ENCODE data around the gene MLXIPL. TPM values are rescaled to one million over a fixed set of nuclear protein-coding genes. Genes with fewer than 3 reads are reported as not detected.

MLXIPL gene
- total and polyA plus RNA-seq, 4 donors: 50.3 to 384 (median 232) TPM

DNA sequence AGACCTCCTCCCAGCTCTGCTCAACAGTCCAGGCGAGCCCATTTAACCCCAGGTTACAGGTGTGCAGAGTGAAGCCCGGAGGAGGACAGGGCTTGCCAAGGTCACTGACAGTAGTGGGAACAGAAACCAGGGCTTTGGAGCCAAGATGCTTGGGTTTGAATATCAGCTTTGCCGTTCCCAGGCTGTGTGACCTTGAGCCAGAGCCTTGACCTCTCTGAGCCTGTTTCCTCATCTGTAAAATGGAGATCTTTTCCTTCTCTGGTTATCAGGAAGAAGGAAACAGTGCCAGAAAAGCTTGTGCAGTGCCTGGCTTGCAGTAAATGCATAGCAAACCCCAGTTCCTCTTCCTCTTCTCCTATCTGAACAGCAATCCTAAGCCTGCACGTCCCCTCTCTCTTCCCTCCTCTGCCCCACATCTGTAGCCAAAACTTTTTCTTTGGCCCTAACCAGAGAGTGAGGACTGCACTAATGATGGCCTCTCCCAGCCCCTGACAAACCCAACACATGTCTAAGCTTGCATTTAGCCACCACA lies 21.4 kb upstream of the MLXIPL start:
- no peak for DNase-seq (ENCODE audit: low spot score)
- Histone ChIP-seq H3K36me3 (ENCODE audit: control insufficient read depth in 4 of 4, insufficient read depth in 3 of 4, low read depth in 1 of 4, low read length in 3 of 4) (no peaks in the 10 kb centered on the region), H3K9ac (ENCODE audit: low read depth in 1 of 2, low read length in 2 of 2) (no peak overlapping the region), H3K9me3 (ENCODE audit: control insufficient read depth in 4 of 4, low read length in 3 of 4) (peaks cover 0 to 2% (median 1%) of the 10 kb centered on the region in 4 donors), H3K27ac (ENCODE audit: low read depth in 1 of 2, low read length in 2 of 2) (no peak overlapping the region), H3K4me3 (ENCODE audit: low read depth in 1 of 3, low read length in 3 of 3) (no peak overlapping the region), H3K4me1 (ENCODE audit: control insufficient read depth in 4 of 4, insufficient read depth in 4 of 4, low read length in 3 of 4) (peaks cover 2 to 30% (median 22%) of the 10 kb centered on the region in 4 donors), H3K27me3 (ENCODE audit: control insufficient read depth in 4 of 4, insufficient read depth in 4 of 4, low read length in 3 of 4) (no peaks in the 10 kb centered on the region)
- TF ChIP-seq RAD21 (IDR thresholded peaks at IDR 0.05) (no peak), FOXA1 (IDR thresholded peaks at IDR 0.05) (no peak), HNF4G (IDR thresholded peaks at IDR 0.05) (no peak)
- 40% methylated on average over 4 of the region's 4 CpGs for WGBS

DNA sequence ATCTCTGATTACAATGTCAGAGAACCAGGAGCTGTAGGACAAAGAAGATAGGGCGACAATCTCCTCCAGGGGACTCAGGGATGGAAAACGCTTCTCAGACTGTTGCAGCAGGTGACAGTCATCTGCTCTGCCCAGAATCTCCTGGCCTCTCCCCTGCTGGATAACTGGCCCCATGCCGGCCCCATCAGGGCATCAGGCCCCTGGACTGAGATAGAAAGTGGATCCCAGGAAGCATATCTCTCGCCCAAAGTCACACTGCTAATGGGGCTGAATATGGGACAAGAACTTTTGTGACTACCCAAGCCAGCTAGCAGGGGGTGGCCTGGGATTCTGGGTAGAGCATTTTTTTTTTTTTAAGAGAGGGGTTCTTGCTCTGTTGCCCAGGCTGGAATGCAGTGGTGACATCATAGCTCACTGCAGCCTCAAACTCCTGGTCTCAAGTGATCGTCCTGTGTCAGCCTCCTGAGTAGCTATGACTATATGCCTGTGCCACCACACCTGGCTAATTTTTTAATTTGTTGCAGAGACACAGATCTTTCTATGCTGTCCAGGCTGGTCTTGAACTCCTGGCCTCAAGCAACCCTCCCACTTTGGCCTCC lies 20.5 kb upstream of the MLXIPL start:
- Histone ChIP-seq H3K4me3 (ENCODE audit: low read depth in 1 of 3, low read length in 3 of 3) (no peak overlapping the region), H3K27ac (ENCODE audit: low read depth in 1 of 2, low read length in 2 of 2) (no peak overlapping the region), H3K27me3 (ENCODE audit: control insufficient read depth in 4 of 4, insufficient read depth in 4 of 4, low read length in 3 of 4) (no peaks in the 10 kb centered on the region), H3K36me3 (ENCODE audit: control insufficient read depth in 4 of 4, insufficient read depth in 3 of 4, low read depth in 1 of 4, low read length in 3 of 4) (no peaks in the 10 kb centered on the region), H3K9me3 (ENCODE audit: control insufficient read depth in 4 of 4, low read length in 3 of 4) (peaks cover 0 to 2% (median 1%) of the 10 kb centered on the region in 4 donors), H3K4me1 (ENCODE audit: control insufficient read depth in 4 of 4, insufficient read depth in 4 of 4, low read length in 3 of 4) (peaks cover 2 to 30% (median 22%) of the 10 kb centered on the region in 4 donors), H3K9ac (ENCODE audit: low read depth in 1 of 2, low read length in 2 of 2) (no peak overlapping the region)
- DNase-seq (ENCODE audit: low spot score): no peak
- WGBS: 80% methylated on average over 5 of the region's 5 CpGs
- TF ChIP-seq TAF1 (conservative IDR thresholded peaks at IDR 0.05) (no peak), JUND (IDR thresholded peaks at IDR 0.05) (no peak), HNF4G (IDR thresholded peaks at IDR 0.05) (no peak), MAX (IDR thresholded peaks at IDR 0.05) (no peak), CTCF (IDR thresholded peaks at IDR 0.05; ENCODE audit: low read depth, low read length, missing input control) (no peak), RAD21 (IDR thresholded peaks at IDR 0.05) (no peak), YY1 (IDR thresholded peaks at IDR 0.05) (no peak), EGR1 (IDR thresholded peaks at IDR 0.05; ENCODE audit: low read depth in 2 of 2) (no peak)
- TF ChIP-seq, protein P1, sequence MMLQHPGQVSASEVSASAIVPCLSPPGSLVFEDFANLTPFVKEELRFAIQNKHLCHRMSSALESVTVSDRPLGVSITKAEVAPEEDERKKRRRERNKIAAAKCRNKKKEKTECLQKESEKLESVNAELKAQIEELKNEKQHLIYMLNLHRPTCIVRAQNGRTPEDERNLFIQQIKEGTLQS (IDR thresholded peaks at IDR 0.05): no peak

- Histone ChIP-seq H3K27ac (ENCODE audit: low read depth in 1 of 2, low read length in 2 of 2) (no peak overlapping the region), H3K36me3 (ENCODE audit: control insufficient read depth in 4 of 4, insufficient read depth in 3 of 4, low read depth in 1 of 4, low read length in 3 of 4) (no peaks in the 10 kb centered on the region), H3K4me3 (ENCODE audit: low read depth in 1 of 3, low read length in 3 of 3) (no peak overlapping the region), H3K27me3 (ENCODE audit: control insufficient read depth in 4 of 4, insufficient read depth in 4 of 4, low read length in 3 of 4) (no peaks in the 10 kb centered on the region), H3K9me3 (ENCODE audit: control insufficient read depth in 4 of 4, low read length in 3 of 4) (peaks cover 0 to 2% (median 1%) of the 10 kb centered on the region in 4 donors), H3K9ac (ENCODE audit: low read depth in 1 of 2, low read length in 2 of 2) (no peak overlapping the region), H3K4me1 (ENCODE audit: control insufficient read depth in 4 of 4, insufficient read depth in 4 of 4, low read length in 3 of 4) (peaks cover 2 to 25% (median 20%) of the 10 kb centered on the region in 4 donors)
- WGBS: 87% methylated on average over 2 of the region's 2 CpGs
- no peak for DNase-seq (ENCODE audit: low spot score)
- TF ChIP-seq FOXA1 (IDR thresholded peaks at IDR 0.05) (no peak), NR2F2 (IDR thresholded peaks at IDR 0.05) (no peak), FOXA2 (IDR thresholded peaks at IDR 0.05) (no peak), MAX (IDR thresholded peaks at IDR 0.05) (no peak), RAD21 (IDR thresholded peaks at IDR 0.05) (no peak), CTCF (IDR thresholded peaks at IDR 0.05; ENCODE audit: low read depth, low read length, missing input control) (no peak), EGR1 (IDR thresholded peaks at IDR 0.05; ENCODE audit: low read depth in 2 of 2) (no peak), JUND (IDR thresholded peaks at IDR 0.05) (no peak), TAF1 (conservative IDR thresholded peaks at IDR 0.05) (no peak), HNF4A (conservative IDR thresholded peaks at IDR 0.05) (no peak), YY1 (IDR thresholded peaks at IDR 0.05) (no peak), SP1 (IDR thresholded peaks at IDR 0.05) (no peak)
- TF ChIP-seq, protein P2, sequence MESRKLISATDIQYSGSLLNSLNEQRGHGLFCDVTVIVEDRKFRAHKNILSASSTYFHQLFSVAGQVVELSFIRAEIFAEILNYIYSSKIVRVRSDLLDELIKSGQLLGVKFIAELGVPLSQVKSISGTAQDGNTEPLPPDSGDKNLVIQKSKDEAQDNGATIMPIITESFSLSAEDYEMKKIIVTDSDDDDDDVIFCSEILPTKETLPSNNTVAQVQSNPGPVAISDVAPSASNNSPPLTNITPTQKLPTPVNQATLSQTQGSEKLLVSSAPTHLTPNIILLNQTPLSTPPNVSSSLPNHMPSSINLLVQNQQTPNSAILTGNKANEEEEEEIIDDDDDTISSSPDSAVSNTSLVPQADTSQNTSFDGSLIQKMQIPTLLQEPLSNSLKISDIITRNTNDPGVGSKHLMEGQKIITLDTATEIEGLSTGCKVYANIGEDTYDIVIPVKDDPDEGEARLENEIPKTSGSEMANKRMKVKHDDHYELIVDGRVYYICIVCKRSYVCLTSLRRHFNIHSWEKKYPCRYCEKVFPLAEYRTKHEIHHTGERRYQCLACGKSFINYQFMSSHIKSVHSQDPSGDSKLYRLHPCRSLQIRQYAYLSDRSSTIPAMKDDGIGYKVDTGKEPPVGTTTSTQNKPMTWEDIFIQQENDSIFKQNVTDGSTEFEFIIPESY (IDR thresholded peaks at IDR 0.05): no peak
- TF ChIP-seq, protein P3, sequence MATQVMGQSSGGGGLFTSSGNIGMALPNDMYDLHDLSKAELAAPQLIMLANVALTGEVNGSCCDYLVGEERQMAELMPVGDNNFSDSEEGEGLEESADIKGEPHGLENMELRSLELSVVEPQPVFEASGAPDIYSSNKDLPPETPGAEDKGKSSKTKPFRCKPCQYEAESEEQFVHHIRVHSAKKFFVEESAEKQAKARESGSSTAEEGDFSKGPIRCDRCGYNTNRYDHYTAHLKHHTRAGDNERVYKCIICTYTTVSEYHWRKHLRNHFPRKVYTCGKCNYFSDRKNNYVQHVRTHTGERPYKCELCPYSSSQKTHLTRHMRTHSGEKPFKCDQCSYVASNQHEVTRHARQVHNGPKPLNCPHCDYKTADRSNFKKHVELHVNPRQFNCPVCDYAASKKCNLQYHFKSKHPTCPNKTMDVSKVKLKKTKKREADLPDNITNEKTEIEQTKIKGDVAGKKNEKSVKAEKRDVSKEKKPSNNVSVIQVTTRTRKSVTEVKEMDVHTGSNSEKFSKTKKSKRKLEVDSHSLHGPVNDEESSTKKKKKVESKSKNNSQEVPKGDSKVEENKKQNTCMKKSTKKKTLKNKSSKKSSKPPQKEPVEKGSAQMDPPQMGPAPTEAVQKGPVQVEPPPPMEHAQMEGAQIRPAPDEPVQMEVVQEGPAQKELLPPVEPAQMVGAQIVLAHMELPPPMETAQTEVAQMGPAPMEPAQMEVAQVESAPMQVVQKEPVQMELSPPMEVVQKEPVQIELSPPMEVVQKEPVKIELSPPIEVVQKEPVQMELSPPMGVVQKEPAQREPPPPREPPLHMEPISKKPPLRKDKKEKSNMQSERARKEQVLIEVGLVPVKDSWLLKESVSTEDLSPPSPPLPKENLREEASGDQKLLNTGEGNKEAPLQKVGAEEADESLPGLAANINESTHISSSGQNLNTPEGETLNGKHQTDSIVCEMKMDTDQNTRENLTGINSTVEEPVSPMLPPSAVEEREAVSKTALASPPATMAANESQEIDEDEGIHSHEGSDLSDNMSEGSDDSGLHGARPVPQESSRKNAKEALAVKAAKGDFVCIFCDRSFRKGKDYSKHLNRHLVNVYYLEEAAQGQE (IDR thresholded peaks at IDR 0.05): no peak
These were observed 18.5 kb upstream of the MLXIPL start for GRCh38 chr7:73642834-73643233.

All from liver (tissue), 9 donors.